CD4-positive, CD25-positive, alpha-beta regulatory T cell (primary cell): ENCODE measurements around the gene TMEM237. TPM values are rescaled to one million over a fixed set of nuclear protein-coding genes. Genes with fewer than 3 reads are reported as not detected.

Experiments used
- ATAC-seq, 2 donors: fragments of 150-1000 bp; cut with Tn5 transposase; one replicate each; pipeline ENCODE4 v1.10.0; 2021; ENCODE audit warnings: low read depth in 2 of 2, moderate number of reproducible peaks in 2 of 2, moderate library complexity in 1 of 2
- DNase-seq, 3 donors: peaks; one replicate each; pipeline versions ENCODE4 v3.0.0 to v3.0.0-alpha.2; 2012 to 2022; ENCODE audit warnings: mixed read lengths in 1 of 3
- H3K27ac ChIP-seq: one replicate; pipeline ENCODE4 v1.7.0; 2013; ENCODE audit warnings: mild to moderate bottlenecking, low read length; ENCODE audit not compliant: insufficient read depth, poor library complexity, severe bottlenecking
- H3K27me3 ChIP-seq: one replicate; pipeline ENCODE4 v1.7.0; 2013; ENCODE audit warnings: low read length; ENCODE audit not compliant: control insufficient read depth, insufficient read depth
- H3K36me3 ChIP-seq: one replicate; pipeline ENCODE4 v1.7.0; 2013; ENCODE audit warnings: mild to moderate bottlenecking, low read length, moderate library complexity; ENCODE audit not compliant: control insufficient read depth, insufficient read depth
- H3K4me1 ChIP-seq: 2 replicates; pipeline ENCODE4 v1.7.0; 2013; ENCODE audit warnings: mild to moderate bottlenecking, low read length; ENCODE audit not compliant: insufficient read depth, control insufficient read depth, poor library complexity, severe bottlenecking
- H3K4me3 ChIP-seq: one replicate; pipeline ENCODE4 v1.7.0; 2013; ENCODE audit warnings: low read depth, mild to moderate bottlenecking, low read length, moderate library complexity
- H3K9me3 ChIP-seq, 2 experiments: 1 replicate in 1 of 2; 2 replicates in 1 of 2; pipeline ENCODE4 v1.7.0; 2013; ENCODE audit warnings: low read length in 2 of 2, mild to moderate bottlenecking in 1 of 2, moderate library complexity in 1 of 2; ENCODE audit not compliant: control insufficient read depth in 2 of 2
- H3K27ac Mint-ChIP-seq, 3 donors: one replicate each; pipeline ENCODE4 v1.8.0; 2020 to 2022; ENCODE audit warnings: mild to moderate bottlenecking in 3 of 3, mixed read lengths in 3 of 3, moderate library complexity in 2 of 3
- H3K27me3 Mint-ChIP-seq: one replicate; pipeline ENCODE4 v1.8.0; 2022; ENCODE audit warnings: mild to moderate bottlenecking, mixed read lengths
- H3K36me3 Mint-ChIP-seq: one replicate; pipeline ENCODE4 v1.8.0; 2020; ENCODE audit warnings: mixed read lengths
- H3K4me1 Mint-ChIP-seq, 4 donors: one replicate each; pipeline ENCODE4 v1.8.0; 2020 to 2022; ENCODE audit warnings: mixed read lengths in 4 of 4, mild to moderate bottlenecking in 1 of 4
- H3K4me3 Mint-ChIP-seq, 4 donors: one replicate each; pipeline ENCODE4 v1.8.0; 2020 to 2022; ENCODE audit warnings: mild to moderate bottlenecking in 4 of 4, mixed read lengths in 4 of 4, moderate library complexity in 3 of 4
- H3K9me3 Mint-ChIP-seq, 7 donors: one replicate each; pipeline ENCODE4 v1.8.0; 2020 to 2022; ENCODE audit warnings: mixed read lengths in 7 of 7, mild to moderate bottlenecking in 3 of 7, moderate library complexity in 2 of 7
- polyA plus RNA-seq, 4 donors: library from polyadenylated mRNA; unstranded; fragments of 300-500 nt; fragmentation: Illumina TruSeq; gene quantifications; one replicate each; pipeline ENCODE4 v1.2.3, GENCODE V29; 2021
- total RNA-seq: library from RNA; stranded (reverse); gene quantifications from one replicate; pipeline ENCODE4 v1.2.3, GENCODE V29; 2022

TMEM237 gene
- total and polyA plus RNA-seq, 5 donors from 2014 or later: 2.4 to 6.5 (median 4.3) TPM

DNA sequence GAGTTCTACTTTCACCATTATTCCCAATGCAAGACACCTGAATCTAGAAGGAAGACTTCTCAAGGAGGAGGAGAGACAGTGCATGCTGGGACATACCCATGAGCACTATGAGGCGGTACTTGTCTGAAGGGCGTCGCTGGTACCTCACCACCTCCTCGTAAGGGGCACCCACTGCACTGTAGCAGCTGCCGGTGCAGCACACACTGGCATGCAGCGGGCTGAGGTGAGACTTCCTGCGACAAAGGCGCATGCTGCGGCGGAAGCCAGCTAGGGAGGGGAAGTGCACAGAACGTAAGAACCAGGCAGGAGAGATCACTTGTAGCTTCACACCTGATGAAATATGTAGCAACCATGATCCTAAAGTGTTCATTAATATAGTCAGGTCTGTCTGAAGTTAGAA lies 12.8 kb upstream of the TMEM237 start:
- H3K4me3 Mint-ChIP-seq: no peak overlapping the region
- H3K9me3 ChIP-seq: no peaks in the 10 kb centered on the region
- H3K4me3 ChIP-seq: no peak overlapping the region
- no peaks in the 10 kb centered on the region for H3K36me3 ChIP-seq
- DNase-seq: no peak
- peaks cover 0 to 2% (median 0%) of the 10 kb centered on the region in 7 donors for H3K9me3 Mint-ChIP-seq
- no peak overlapping the region for H3K27ac ChIP-seq
- no peak for ATAC-seq
- H3K4me1 ChIP-seq: no peaks in the 10 kb centered on the region
- peaks cover 38% of the 10 kb centered on the region for H3K27me3 Mint-ChIP-seq
- H3K27ac Mint-ChIP-seq: no peak overlapping the region
- H3K27me3 ChIP-seq: peaks cover 9% of the 10 kb centered on the region
- H3K4me1 Mint-ChIP-seq: peaks cover 0 to 4% (median 0%) of the 10 kb centered on the region in 4 donors
- no peaks in the 10 kb centered on the region for H3K36me3 Mint-ChIP-seq

- H3K4me3 ChIP-seq: no peak overlapping the region
- Mint-ChIP-seq H3K4me3 (no peak overlapping the region), H3K27ac (no peak overlapping the region), H3K9me3 (peaks cover 0 to 2% (median 0%) of the 10 kb centered on the region in 7 donors), H3K27me3 (peaks cover 43% of the 10 kb centered on the region), H3K4me1 (peaks cover 0 to 4% (median 0%) of the 10 kb centered on the region in 4 donors), H3K36me3 (no peaks in the 10 kb centered on the region)
- peaks cover 9% of the 10 kb centered on the region for H3K27me3 ChIP-seq
- ATAC-seq: no peak
- H3K4me1 ChIP-seq: no peaks in the 10 kb centered on the region
- H3K9me3 ChIP-seq: no peaks in the 10 kb centered on the region
- no peaks in the 10 kb centered on the region for H3K36me3 ChIP-seq
- no peak for DNase-seq
- H3K27ac ChIP-seq: no peak overlapping the region
These were observed 11.5 kb upstream of the TMEM237 start for GRCh38 chr2:201654616-201655384.

DNA sequence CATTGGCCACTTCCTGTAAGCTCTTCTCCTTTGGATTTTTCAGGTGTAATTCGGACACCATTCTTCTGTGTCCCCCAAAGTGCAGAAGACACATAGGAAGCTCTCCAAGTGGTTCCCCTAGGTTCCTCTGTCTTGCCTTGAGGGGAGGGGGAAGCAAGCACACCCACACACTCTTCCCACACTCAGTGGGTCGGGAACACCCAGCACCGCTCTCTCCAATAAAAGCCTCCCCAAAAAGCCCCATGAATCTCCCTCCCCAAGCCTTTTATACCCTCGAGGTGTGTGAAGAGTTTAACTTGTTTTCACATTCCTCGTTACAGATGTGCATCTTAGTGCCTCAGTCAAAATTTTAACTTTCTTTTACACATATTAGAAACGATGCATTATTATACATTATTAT lies 9.9 kb upstream of the TMEM237 start:
- Histone ChIP-seq H3K4me3 (no peak overlapping the region), H3K27me3 (peaks cover 15% of the 10 kb centered on the region), H3K36me3 (no peaks in the 10 kb centered on the region), H3K9me3 (no peaks in the 10 kb centered on the region), H3K4me1 (no peaks in the 10 kb centered on the region), H3K27ac (no peak overlapping the region)
- Mint-ChIP-seq H3K36me3 (no peaks in the 10 kb centered on the region), H3K9me3 (peaks cover 0 to 2% (median 0%) of the 10 kb centered on the region in 7 donors), H3K27me3 (peaks cover 34% of the 10 kb centered on the region), H3K4me3 (no peak overlapping the region), H3K27ac (no peak overlapping the region), H3K4me1 (peaks cover 0 to 4% (median 0%) of the 10 kb centered on the region in 4 donors)
- ATAC-seq (no peak), DNase-seq (no peak)

DNA sequence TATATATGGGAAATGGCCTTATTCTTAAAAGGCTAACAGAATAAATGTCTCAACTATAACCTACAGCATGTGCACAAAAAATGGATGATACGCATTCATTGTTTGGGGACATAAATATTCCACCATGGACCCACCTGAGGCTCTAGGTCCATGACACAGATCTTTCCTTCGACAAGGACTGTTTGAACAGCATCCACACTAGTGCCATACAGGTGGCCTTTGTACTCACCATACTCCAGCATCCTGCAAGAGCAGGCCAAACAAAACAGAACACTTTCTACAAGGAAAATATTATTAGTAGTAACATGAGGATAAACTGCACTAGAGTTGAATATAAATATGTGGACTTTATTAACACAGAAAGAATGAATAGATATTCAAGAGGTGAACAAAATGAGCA lies 6.1 kb upstream of the TMEM237 start:
- ATAC-seq (no peak), DNase-seq (no peak)
- peaks cover 46% of the 10 kb centered on the region for H3K27me3 Mint-ChIP-seq
- H3K36me3 Mint-ChIP-seq: no peaks in the 10 kb centered on the region
- Histone ChIP-seq H3K4me1 (no peaks in the 10 kb centered on the region), H3K27ac (no peak overlapping the region), H3K4me3 (no peak overlapping the region), H3K27me3 (peaks cover 13% of the 10 kb centered on the region), H3K36me3 (no peaks in the 10 kb centered on the region), H3K9me3 (no peaks in the 10 kb centered on the region)
- H3K4me3 Mint-ChIP-seq: no peak overlapping the region
- H3K9me3 Mint-ChIP-seq: no peaks in the 10 kb centered on the region
- H3K4me1 Mint-ChIP-seq: peaks cover 0 to 4% (median 0%) of the 10 kb centered on the region in 4 donors
- no peak overlapping the region for H3K27ac Mint-ChIP-seq

GRCh38 chr2:201647431-201647830 lies 4.1 kb upstream of the TMEM237 start:
- Mint-ChIP-seq H3K4me3 (no peak overlapping the region), H3K36me3 (no peaks in the 10 kb centered on the region), H3K4me1 (peaks cover 0 to 7% (median 6%) of the 10 kb centered on the region in 4 donors), H3K9me3 (no peaks in the 10 kb centered on the region), H3K27ac (no peak overlapping the region), H3K27me3 (peaks cover 33% of the 10 kb centered on the region)
- ATAC-seq (no peak), DNase-seq (no peak)
- no peak overlapping the region for H3K27ac ChIP-seq
- H3K36me3 ChIP-seq: no peaks in the 10 kb centered on the region
- H3K4me3 ChIP-seq: no peak overlapping the region
- H3K27me3 ChIP-seq: peaks cover 8% of the 10 kb centered on the region
- H3K4me1 ChIP-seq: peaks cover 7% of the 10 kb centered on the region
- no peaks in the 10 kb centered on the region for H3K9me3 ChIP-seq

GRCh38 chr2:201644001-201644400 lies 698 bp upstream of the TMEM237 start:
- Mint-ChIP-seq H3K9me3 (no peaks in the 10 kb centered on the region), H3K4me1 (peaks cover 0 to 11% (median 10%) of the 10 kb centered on the region in 4 donors), H3K27me3 (peaks cover 12% of the 10 kb centered on the region), H3K27ac (peak overlapping the region in 2 of 3 donors; percentile 67 to 75), H3K4me3 (peak overlapping the region; percentile 87 to 96 (median 94)), H3K36me3 (no peaks in the 10 kb centered on the region)
- no peaks in the 10 kb centered on the region for H3K9me3 ChIP-seq
- DNase-seq (no peak), ATAC-seq (no peak)
- peak overlapping the region; percentile 69 for H3K4me3 ChIP-seq
- no peaks in the 10 kb centered on the region for H3K36me3 ChIP-seq
- H3K27me3 ChIP-seq: peaks cover under 1% of the 10 kb centered on the region
- no peak overlapping the region for H3K27ac ChIP-seq
- peaks cover 12% of the 10 kb centered on the region for H3K4me1 ChIP-seq

GRCh38 chr2:201642579-201643215 lies 606 bp downstream of the TMEM237 start:
- no peaks in the 10 kb centered on the region for H3K9me3 Mint-ChIP-seq
- peak overlapping the region; percentile 97 to 99 (median 98) for H3K27ac Mint-ChIP-seq
- H3K27me3 Mint-ChIP-seq: peaks cover 7% of the 10 kb centered on the region
- H3K27ac ChIP-seq: peak overlapping the region; percentile 87
- H3K4me3 ChIP-seq: peak overlapping the region; percentile 94
- peak; percentile 87 to 89 for ATAC-seq
- H3K36me3 ChIP-seq: no peaks in the 10 kb centered on the region
- H3K4me1 Mint-ChIP-seq: peaks cover 0 to 11% (median 10%) of the 10 kb centered on the region in 4 donors
- no peaks in the 10 kb centered on the region for H3K9me3 ChIP-seq
- H3K4me1 ChIP-seq: peaks cover 12% of the 10 kb centered on the region
- no peaks in the 10 kb centered on the region for H3K36me3 Mint-ChIP-seq
- no peaks in the 10 kb centered on the region for H3K27me3 ChIP-seq
- H3K4me3 Mint-ChIP-seq: peak overlapping the region; percentile 93 to 98 (median 95)
- peak; percentile 79 to 90 (median 87) for DNase-seq
